Astrocyte of the hippocampus (primary cell): Measurements from ENCODE around the gene ANAPC2.
A peak's percentile ranks its signal among the peaks of the same experiment; 100 is the strongest.

Experiments used
- DNase-seq: peaks from one replicate; pipeline ENCODE4 v3.0.0; 2011; ENCODE audit warnings: low read depth, low spot score

ANAPC2 gene

GRCh38 chr9:137128862-137129455 is 59.4 kb downstream of the ANAPC2 start:
- peak; percentile 33 for DNase-seq

GRCh38 chr9:137128158-137128861 is 60.0 kb downstream of the ANAPC2 start:
- no peak for DNase-seq

- no peak for DNase-seq
These were observed 60.8 kb downstream of the ANAPC2 start for GRCh38 chr9:137127301-137128157.

- DNase-seq, result no peak
These were observed 61.6 kb downstream of the ANAPC2 start for GRCh38 chr9:137126786-137127185.
